H1 (cell line): ENCODE data around the gene MPP3. TPM values are rescaled to one million over a fixed set of nuclear protein-coding genes. Genes with fewer than 3 reads are reported as not detected.

Experiments used
- ATF2 ChIP-seq: IDR thresholded peaks from 2 replicates; pipeline ENCODE4 v1.6.1; 2012; ENCODE audit warnings: low read length, inconsistent platforms
- BACH1 ChIP-seq: IDR thresholded peaks from 2 replicates; pipeline ENCODE4 v1.6.1; 2012; ENCODE audit warnings: low read length, improper control_type of control experiment
- EGR1 ChIP-seq: IDR thresholded peaks from 2 replicates; pipeline ENCODE4 v1.6.1; 2011; ENCODE audit warnings: low read depth, low read length, borderline replicate concordance
- SRF ChIP-seq: IDR thresholded peaks from 2 replicates; pipeline ENCODE4 v1.6.1; 2011; ENCODE audit warnings: mild to moderate bottlenecking, low read depth, low read length, moderate library complexity
- polyA plus RNA-seq, 7 experiments: library from polyadenylated mRNA; depleted of rRNA in 3 of 7; stranded (reverse) in 5 of 7; unstranded in 2 of 7; fragments of >200 nt in 5 of 7; fragments of 200-250 nt in 2 of 7; gene quantifications; 1 replicate in 5 of 7; 2 replicates in 1 of 7; 4 replicates in 1 of 7; pipeline versions ENCODE4 v1.2.1 to v1.2.3, GENCODE V29; 2011 to 2013; ENCODE audit warnings: missing spikeins in 2 of 7, mixed read lengths in 2 of 7
- total RNA-seq: library from RNA; stranded (reverse); fragmentation: NEBNext Ultra II Directional; extraction: Animal tissue kit (Norgen Biotek cat#: 25700); gene quantifications from 2 replicates; pipeline ENCODE4 v1.2.1, GENCODE V29; 2021

MPP3 gene
- total and polyA plus RNA-seq, 2 of the 8 experiments (the other 6 are each of a cell fraction or from before 2014, with no cell fraction given), result 3.1 to 6.1 TPM

- TF ChIP-seq ATF2 (no peak), EGR1 (no peak), SRF (no peak), BACH1 (no peak)
Observed at GRCh38 chr17:43753493-43754129, 79.3 kb downstream of the MPP3 start (continued).

Other genes starting within 250 kb of the MPP3 start
- gene MEOX1, start 171.2 kb downstream of the MPP3 start, total RNA-seq, result not detected in 2 replicates
- gene MEOX1, start 171.2 kb downstream of the MPP3 start, polyA plus RNA-seq (2011; rRNA removed), result 0.03 TPM in 1 of 2 replicates, not detected in the other
- not detected in 2 replicates for gene SOST, start 74.4 kb downstream of the MPP3 start, total RNA-seq
- gene SOST, start 74.4 kb downstream of the MPP3 start, polyA plus RNA-seq (2011; rRNA removed), result 0.08 and 0.25 TPM in 2 replicates
- gene DUSP3, start 54.2 kb downstream of the MPP3 start, total RNA-seq, result 21.2 and 21.4 TPM in 2 replicates
- 15.1 and 19.9 TPM in 2 replicates for gene DUSP3, start 54.2 kb downstream of the MPP3 start, polyA plus RNA-seq (2011; rRNA removed)
- 0.07 TPM in 1 of 2 replicates, not detected in the other for gene CFAP97D1, start 52.7 kb downstream of the MPP3 start, total RNA-seq
- 0.02 and 0.03 TPM in 2 replicates for gene CFAP97D1, start 52.7 kb downstream of the MPP3 start, polyA plus RNA-seq (2011; rRNA removed)
- gene CD300LG, start 14.0 kb upstream of the MPP3 start, total RNA-seq, result not detected in 2 replicates
- gene CD300LG, start 14.0 kb upstream of the MPP3 start, polyA plus RNA-seq (2011; rRNA removed), result 0.06 and 0.14 TPM in 2 replicates
- gene MPP2, start 74.4 kb upstream of the MPP3 start, total RNA-seq, result 30.9 and 31.6 TPM in 2 replicates
- 33.5 and 34.1 TPM in 2 replicates for gene MPP2, start 74.4 kb upstream of the MPP3 start, polyA plus RNA-seq (2011; rRNA removed)
- not detected in 2 replicates for gene PPY, start 109.3 kb upstream of the MPP3 start, total RNA-seq
- 0.26 TPM in 1 of 2 replicates, not detected in the other for gene PPY, start 109.3 kb upstream of the MPP3 start, polyA plus RNA-seq (2011; rRNA removed)
- 0.42 and 0.93 TPM in 2 replicates for gene PYY, start 120.8 kb upstream of the MPP3 start, total RNA-seq
- gene PYY, start 120.8 kb upstream of the MPP3 start, polyA plus RNA-seq (2011; rRNA removed), result 2.7 and 3.4 TPM in 2 replicates
- gene NAGS, start 171.5 kb upstream of the MPP3 start, total RNA-seq, result 5.1 TPM in 2 replicates
- gene NAGS, start 171.5 kb upstream of the MPP3 start, polyA plus RNA-seq (2011; rRNA removed), result 4.0 and 4.4 TPM in 2 replicates
- gene TMEM101, start 181.8 kb upstream of the MPP3 start, total RNA-seq, result 16.1 and 20.9 TPM in 2 replicates
- 44.7 and 55.6 TPM in 2 replicates for gene TMEM101, start 181.8 kb upstream of the MPP3 start, polyA plus RNA-seq (2011; rRNA removed)
- gene LSM12, start 233.5 kb upstream of the MPP3 start, total RNA-seq, result 118 and 142 TPM in 2 replicates
- gene LSM12, start 233.5 kb upstream of the MPP3 start, polyA plus RNA-seq (2011; rRNA removed), result 51.6 and 69.8 TPM in 2 replicates
- gene G6PC3, start 237.6 kb upstream of the MPP3 start, total RNA-seq, result 104 and 114 TPM in 2 replicates
- 343 and 436 TPM in 2 replicates for gene G6PC3, start 237.6 kb upstream of the MPP3 start, polyA plus RNA-seq (2011; rRNA removed)